HG03558 (cell line): ENCODE measurements around the gene GPR156.

Experiments used
- ATAC-seq: cut with Tn5 transposase; IDR thresholded peaks from one replicate; pipeline ENCODE4 v1.9.1; 2021; ENCODE audit warnings: moderate number of reproducible peaks; ENCODE audit not compliant: unreplicated experiment; ENCODE audit errors: extremely low read depth

GPR156 gene

GRCh38 chr3:120200493-120201235 lies 84.4 kb downstream of the GPR156 start:
- ATAC-seq, result no peak

- no peak for ATAC-seq
Measured at GRCh38 chr3:120198305-120198878, 86.6 kb downstream of the GPR156 start.

- ATAC-seq, result no peak
Measured at GRCh38 chr3:120196812-120197211, 88.2 kb downstream of the GPR156 start.

- ATAC-seq, result no peak
Measured at GRCh38 chr3:120196333-120196732, 88.7 kb downstream of the GPR156 start.

GRCh38 chr3:120193554-120193953 lies 91.5 kb downstream of the GPR156 start:
- no peak for ATAC-seq

- no peak for ATAC-seq
Measured at GRCh38 chr3:120192579-120192978, 92.4 kb downstream of the GPR156 start.

- ATAC-seq, result no peak
Measured at GRCh38 chr3:120192159-120192558, 92.9 kb downstream of the GPR156 start.

- ATAC-seq, result no peak
Measured at GRCh38 chr3:120182613-120183511, 102.2 kb downstream of the GPR156 start.

DNA sequence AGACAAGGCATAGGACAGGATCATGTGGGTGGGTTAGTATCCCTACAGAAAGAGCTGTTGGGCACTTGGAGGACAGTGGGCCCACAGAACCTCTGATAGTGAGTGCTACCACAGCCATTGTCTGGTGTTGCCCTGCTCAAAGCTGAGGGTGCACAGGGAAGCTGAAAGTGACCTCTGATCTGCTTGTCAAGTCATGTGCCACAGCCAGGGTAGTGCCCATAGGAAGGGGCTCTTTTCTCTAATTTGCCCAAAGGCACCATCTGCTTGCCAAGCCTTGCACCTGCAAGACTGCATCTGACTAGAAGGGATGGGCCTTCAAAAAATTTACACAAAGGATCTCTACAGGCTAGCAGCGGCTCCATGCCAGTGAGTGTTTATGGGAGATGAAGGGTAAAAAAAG lies 103.4 kb downstream of the GPR156 start:
- ATAC-seq, result no peak

GRCh38 chr3:120180731-120181412 lies 104.2 kb downstream of the GPR156 start:
- ATAC-seq, result no peak

GRCh38 chr3:120177707-120178306 lies 107.2 kb downstream of the GPR156 start:
- ATAC-seq, result no peak

DNA sequence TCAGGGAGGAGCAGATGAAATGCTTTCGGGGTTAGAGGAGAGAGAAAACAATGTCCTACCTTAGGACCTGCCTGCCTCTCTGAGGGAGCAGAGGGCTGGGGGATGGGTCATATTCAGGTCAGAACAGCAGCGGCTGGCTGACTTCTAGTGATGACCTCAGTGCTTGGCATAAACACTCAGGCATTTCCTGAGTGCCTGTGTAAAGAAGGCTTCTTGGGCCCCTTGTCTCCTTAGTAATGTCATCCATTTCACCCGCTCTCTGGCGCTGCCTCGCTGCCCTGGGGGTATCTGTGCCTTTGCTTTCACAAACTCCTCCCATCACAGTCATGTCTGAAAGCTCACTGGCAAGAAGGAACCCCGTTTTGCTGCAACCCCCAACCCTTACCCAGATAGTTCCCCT lies 107.9 kb downstream of the GPR156 start:
- ATAC-seq, result no peak

- ATAC-seq, result no peak
Measured at GRCh38 chr3:120174811-120175539, 110.0 kb downstream of the GPR156 start.

DNA sequence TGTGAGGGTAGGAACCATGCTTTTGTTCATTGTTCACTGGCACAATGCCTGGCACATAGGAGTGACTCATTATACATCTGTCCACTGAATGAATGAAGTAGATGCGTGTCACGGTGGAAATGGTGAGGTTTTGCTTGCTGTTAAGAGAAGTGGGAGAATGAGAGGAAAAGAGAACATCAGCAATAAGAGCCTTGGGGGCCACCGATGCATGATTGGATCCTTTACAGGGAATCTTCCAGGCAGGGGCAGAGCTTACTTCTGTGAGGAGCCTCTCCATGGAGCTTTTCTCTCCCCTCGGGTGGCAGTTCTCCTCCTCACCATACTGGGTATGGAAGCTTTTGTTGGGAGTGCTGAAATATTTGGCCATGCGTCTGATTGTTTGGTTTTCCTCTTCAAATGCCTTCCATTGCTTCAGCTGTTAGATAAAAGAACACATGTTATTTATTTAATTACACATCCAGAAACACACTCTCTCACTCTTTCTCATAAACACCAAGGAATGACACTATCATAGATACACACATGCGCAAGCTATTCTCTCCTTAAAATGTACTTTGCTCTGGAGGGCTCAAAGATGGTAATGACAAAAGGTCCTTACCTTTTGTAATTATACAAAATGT lies 111.9 kb downstream of the GPR156 start:
- no peak for ATAC-seq

DNA sequence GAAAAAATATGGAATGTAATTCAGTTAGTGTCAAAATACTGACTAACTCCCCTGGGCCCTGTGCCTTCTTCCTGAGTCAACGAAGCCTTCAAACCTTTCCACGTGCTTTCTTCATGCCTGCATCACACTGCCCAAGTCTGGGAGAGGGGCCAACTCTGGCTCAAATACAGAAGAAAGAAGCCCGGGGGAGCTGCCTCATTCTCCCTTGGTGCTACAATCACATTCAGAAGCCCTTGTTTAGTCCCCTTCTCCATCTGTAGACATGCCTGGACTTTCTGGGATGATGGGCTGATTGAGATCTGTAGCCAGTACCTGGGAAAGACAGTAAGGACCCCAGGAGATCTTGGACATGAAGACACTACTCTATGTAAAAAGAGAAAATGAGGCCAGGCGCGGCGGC lies 113.0 kb downstream of the GPR156 start:
- no peak for ATAC-seq

DNA sequence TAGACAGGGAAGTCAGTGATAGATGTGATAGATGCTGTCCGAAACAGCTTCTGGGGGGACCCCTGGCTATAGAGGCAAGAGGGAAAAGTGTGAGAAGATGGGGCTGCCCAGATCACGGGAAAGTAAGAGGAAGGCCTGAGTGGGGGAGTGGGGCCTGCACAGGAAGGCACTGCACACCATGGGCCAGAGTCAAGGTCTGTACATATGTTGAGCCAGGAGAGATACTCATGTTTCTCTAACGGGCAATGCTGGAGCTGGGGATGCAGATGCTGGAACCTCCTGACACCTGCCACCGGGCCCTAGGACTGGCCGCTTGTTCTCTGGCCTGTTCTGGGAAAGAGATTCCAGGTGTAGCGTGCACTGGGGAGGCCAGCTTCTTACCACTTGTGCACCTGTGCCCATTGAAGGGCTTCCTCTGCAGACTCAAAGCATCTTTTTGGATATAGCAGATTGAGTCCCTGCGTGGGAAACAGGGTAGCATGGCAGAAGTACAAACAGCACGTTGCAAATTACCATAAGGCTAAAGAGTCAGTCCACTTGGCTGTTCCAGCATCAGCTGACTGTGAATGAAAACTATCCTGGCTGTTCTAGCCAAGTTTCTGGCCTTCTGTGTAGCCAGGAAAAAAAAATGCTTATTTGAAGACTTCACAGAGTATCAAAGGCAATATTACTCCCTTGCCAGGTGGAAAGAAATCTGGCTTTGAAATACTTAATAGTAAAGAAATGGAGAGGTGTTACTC lies 113.7 kb downstream of the GPR156 start:
- ATAC-seq, result no peak

- no peak for ATAC-seq
Measured at GRCh38 chr3:120170223-120170622, 114.8 kb downstream of the GPR156 start.

DNA sequence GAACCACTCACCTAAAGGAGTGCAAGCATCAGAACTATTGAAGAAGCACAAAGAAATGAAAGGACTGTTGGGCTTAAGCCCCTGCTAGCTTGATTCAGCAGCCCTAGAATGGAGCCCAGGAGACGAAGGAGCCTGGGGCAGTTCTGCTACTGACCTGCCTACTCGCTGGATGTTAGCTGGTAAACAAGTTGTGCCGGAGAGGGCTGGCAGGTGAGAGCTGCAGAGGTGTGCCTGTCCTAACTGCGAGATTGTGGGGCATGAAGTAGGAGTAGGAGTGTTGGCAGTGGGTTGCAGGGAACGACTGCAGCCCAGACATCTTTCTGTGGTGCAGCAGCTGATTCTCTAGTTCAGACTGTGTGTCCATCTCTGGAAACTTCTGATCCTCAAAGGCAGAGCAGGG lies 115.6 kb downstream of the GPR156 start:
- ATAC-seq, result no peak
